ENCODE results near the gene COL11A2.
A peak's percentile ranks its signal among the peaks of the same experiment; 100 is the strongest.
"Not testable (repeated sequence)": the region's sequence is repeated elsewhere in the genome, so short reads cannot be mapped to it uniquely, and the experiment has no call there.

COL11A2 gene

DNA sequence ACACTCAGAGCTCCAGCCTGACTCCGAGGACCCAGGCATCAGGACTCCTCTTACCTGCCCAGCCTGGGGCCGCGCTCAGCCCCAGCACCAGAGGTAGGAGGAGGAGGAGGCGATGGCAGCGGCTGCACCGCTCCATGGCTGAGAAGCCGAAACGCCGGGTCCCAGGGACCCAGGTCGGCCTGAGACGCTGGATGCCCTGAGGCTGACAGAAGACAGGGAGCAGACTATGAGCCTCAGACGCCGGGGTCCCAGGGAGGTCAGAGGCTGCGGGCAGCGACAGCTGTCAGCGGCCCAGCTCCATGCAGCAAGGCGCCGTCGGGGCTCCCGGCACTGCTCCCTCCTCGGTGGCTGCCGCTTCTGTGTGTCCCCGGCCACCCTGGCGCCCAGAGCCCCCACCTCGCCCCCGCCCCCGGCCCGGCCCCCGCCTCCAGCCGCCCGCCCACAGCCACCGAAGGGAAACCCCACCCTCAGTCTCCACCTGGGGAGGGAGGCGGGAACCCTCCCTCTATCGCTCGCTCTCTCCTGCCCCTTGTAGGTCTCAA, at the start of gene COL11A2:
Gene COL11A2 (minus strand): TSS at position 363 of the 542 bp plus-strand sequence. CDS start 227 bp downstream, at position 136.
- no peak for DNase-seq (ENCODE audit: low spot score)

DNA sequence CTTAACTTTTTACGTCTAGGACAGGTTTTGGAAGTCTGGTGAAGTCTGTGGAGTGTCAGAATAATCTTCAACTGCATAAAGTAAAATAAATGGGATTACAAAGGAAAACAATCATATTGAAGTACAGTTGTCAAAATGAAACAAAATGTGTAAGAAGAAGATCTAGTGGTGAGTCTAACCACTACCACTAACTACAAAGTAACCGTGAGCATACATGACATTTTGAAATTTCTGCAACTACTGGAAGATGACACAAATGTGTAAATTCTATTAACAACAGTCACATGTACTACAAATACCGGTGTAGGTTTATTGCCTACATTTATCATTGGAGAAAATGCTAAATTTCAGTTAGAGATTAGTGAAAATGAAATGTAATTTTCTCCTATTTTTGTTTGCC, 49.7 kb upstream of the COL11A2 start:
- no peak for DNase-seq (ENCODE audit: low spot score)

DNA sequence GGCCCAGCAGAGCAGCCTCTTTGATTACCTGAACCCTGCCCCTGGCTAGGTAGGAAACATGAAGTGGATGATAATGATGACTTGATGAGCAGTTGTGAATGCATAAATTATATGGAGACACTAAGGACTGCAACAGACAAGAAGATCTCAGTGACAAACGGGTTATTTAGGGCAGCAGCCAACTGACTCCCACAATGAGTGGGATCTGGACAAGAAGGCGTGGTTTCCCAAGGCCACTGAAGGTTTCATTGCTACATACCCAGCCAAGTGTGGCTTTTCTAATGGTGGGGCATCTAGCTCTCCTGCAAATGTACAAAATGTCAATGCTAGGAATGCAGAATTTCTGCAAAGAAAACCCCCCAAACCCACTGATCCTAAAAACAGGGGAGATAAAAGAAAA, 45.5 kb upstream of the COL11A2 start:
- DNase-seq (ENCODE audit: low spot score) = no peak

DNA sequence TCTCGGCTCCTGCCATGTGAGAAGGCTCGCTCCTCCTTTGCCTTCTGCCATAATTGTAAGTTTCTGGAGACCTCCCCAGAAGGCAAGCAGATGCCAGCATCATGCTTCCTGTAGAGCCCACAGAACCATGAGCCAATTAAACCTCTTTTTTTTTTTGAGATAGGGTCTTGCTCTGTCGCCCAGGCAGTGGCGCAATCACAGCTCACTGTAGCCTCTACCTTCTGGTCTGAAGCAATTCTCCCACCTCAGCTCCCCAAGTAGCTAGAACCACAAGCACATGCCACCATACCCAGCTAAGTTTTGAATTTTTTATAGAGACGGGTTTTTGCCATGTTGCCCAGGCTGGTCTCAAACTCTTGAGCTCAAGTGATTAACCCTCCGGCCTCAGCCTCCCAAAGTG, 44.6 kb upstream of the COL11A2 start:
- no peak for DNase-seq (ENCODE audit: low spot score)

DNA sequence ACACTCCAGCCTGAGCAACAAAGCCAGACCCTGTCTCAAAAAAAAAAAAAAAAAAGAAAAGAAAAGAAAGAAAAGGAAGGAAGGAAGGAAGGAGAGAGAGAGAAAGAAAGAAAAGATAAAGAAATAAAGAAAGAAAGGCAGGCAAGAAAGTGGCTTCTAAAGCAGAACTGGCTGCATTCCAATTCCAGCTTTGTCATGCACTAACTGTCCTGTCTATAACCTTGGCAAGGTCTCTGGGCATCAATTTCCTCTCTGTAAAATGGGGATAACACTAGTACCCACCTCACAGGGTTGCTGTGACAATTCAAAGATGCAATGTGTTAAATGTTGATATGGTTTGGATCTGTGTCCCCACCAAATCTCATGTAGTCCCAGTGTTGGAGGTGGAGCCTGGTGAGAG, 44.1 kb upstream of the COL11A2 start:
- no peak for DNase-seq (ENCODE audit: low spot score)

DNA sequence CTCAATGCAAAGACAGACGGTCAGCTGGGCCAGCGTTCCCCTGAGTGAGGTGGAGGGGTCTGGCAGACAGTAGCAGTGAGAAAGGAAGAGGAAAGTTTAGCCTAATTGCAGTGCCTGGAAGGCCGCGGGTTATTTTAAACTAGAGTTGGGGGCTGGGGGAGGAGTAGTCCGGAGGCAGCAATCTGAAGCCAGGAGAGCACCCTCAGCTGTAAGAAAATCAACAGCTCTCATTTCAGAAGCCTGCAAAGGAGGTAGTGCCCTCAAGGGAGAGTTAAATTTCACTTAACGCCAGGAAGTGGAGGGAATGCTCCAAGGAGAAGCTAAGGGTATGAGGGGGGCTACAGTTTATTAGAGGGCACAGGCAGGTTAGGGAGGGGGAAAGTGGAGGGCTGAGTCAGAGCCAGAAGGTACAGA, 43.0 kb upstream of the COL11A2 start:
- no peak for DNase-seq (ENCODE audit: low spot score)

DNA sequence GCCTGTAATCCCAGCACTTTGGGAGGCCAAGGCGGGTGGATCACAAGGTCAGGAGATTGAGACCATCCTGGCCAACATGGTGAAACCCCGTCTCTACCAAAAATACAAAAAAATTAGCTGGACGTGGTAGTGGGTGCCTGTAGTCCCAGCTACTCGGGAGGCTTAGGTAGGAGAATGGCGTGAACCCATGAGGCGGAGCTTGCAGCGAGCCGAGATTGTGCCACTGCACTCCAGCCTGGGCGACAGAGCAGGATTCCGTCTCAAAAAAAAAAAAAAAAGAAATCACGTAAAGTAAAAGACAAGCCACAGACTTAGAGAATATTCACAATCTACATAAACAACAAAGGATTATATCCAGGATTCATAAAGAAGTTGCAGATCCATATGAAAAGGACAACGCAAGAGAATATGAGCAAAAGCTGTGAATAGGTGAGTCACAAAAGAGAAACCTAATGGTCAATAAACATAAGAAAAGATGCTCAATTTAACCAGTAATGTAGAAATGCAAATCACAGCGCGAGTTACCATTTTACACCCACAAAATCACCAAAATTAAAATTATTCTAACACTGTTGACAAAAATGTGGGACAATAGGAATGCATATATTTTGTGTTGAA, 34.3 kb upstream of the COL11A2 start:
- not testable (repeated sequence) for DNase-seq (ENCODE audit: low spot score)

DNA sequence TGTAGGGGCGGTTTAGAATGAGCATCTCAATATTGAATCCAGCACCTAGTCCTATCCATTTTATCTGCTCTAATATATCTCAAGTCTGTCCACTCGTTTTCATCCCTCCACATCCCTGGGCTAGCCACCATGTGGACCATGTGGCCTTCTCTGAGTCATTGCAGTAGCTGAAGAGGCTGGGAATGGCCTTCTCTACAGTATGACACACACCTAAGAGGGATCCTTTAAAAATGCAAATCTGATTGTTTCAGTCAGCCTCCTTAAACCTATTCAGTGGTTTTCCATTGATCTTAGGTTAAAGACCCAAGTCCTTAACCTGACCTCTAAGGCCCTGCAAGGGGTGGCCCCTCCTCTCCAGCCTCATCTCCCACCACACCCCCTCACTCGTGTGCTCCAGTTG, 25.4 kb upstream of the COL11A2 start:
- DNase-seq (ENCODE audit: low spot score) = no peak

DNA sequence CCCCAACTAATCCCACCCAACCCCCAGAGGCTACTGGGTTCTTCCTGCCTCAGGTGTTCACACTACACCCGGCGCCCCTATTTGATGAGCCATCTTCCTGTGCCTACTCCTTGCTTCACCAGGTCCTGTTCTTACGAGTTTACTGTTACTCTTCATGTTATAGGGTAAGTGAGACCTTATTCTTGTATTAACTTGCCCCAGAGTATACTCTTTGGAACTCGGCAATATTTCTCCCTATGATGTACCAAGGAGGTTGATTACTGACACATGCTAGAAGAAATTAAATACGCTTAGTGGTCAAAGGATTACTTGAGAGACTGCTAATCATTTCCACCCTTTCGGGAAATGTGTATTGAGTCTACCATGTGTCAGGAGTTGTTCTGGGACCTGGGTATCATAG, 25.0 kb upstream of the COL11A2 start:
- no peak for DNase-seq (ENCODE audit: low spot score)

DNA sequence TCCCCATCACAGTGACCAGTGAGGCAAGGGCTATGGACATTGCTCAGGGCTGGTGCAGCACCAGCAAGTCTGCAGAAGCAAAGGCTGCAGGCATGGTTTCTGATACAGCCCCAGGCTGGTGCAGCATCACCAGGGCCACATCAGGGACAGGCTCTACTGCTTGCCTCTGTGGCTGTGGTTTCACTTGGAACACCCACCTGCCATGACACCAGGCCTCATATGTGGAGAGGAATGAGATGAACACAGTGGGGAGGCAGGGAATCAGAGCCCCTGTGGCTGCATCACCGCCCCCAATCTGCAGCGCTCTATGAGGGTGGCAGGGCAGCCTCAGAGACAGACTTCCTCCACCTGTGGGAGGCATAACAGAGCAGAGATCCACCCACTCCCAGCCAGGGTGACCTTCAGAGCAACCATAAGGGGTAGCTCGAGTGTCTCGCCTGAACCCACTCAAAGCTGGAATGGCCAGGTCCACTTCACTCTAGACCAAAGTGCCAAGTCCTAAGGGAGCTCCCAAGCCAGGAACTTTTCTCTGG, 23.9 kb upstream of the COL11A2 start:
- no peak for DNase-seq (ENCODE audit: low spot score)

DNA sequence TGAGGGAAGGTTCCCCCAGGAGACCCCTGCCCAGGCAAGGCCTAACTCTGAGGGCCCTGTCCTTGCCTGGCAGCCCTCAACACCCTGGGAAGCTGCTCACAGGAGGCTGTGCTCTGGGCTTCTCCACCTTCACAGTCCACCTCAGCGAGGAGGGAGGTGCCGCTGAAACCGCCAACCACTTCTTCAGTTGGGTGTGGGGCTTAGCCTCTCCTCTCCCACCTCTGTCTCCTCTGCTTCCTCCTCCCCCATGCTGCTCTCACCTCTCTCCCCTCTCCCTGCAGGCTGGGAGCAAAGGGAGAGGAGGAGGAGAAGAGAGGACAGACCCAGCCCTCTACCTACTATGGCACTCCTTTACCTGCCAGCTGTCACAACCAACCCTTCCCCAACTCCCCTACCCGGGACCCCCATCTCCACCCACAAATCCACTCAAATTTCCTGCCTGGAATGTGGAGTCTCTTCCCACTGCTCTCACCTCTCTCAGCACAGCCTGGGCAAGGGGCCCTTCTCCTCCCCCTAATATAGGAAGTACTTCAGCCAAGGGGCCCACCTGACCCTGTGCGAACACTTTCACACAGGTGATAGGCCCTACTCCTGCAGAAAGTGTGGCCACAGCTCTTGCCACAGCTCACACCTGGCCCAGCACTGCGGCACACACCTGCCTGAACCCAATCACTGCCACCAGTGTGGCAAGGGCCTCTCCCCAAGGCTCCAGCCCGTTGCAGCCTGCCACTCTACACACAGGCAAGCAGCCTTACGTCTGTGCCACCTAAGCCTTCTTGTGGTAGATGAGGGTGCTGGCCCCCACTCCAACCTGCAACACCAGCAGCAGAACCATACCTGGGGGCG, 23.2 kb upstream of the COL11A2 start:
- no peak for DNase-seq (ENCODE audit: low spot score)

DNA sequence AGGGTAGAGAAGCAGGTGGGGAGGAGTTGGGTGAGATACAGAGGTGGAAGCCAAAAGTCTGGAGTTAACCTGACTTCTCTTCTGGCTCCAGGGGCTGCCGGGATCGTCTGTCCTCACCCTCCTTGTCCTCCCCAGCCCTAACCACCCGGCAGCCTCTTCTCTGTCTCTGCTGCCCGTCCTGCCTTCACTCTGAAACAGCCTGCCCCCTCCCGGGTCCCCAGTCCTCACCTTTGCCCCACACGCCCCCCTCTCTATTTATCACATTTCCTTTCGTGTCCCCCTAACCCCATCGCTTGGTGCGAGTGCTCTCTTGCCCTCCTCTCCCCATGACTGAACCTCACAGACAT, 21.7 kb upstream of the COL11A2 start:
- no peak for DNase-seq (ENCODE audit: low spot score)

DNA sequence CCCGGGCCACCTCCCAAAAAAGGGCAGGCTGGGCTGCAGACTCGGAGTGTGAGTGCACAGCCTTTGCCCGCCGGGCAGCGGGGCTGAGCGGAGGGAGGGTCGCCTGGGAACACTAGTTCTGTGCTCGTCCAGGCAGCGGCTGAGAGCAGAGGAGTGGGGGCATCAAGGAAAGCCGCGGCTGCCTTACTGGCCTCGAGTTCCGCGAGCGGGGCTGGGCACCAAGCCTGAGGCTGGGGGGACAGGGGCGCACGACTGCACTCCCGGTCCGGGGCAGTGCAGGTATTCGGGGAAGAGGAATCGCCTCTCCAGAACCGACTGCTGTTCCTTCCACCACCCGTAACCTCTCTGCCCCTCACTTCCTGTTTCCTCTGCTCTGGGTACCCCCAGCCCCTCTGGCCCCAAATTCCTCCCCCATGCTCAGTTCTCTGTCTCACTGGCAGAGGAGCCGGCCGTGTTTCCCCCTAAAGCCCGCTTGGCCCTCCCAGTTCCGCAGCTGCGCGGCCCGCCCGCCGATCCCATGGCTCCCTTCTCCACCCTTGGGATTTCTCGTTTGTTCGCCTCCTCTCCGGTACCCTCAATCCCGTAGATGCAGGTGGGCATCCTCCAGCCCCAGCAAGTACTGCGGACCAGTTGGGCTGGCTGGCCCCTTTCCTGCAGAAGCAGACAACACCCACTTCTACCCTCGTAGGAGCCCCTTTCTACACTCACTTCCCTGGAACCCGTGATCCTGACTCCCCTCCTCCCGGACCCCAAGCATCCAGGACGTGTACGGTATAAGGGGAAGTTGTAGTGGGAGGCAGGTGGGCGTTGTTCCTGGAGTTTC, 21.1 kb upstream of the COL11A2 start:
- no peak for DNase-seq (ENCODE audit: low spot score)

DNA sequence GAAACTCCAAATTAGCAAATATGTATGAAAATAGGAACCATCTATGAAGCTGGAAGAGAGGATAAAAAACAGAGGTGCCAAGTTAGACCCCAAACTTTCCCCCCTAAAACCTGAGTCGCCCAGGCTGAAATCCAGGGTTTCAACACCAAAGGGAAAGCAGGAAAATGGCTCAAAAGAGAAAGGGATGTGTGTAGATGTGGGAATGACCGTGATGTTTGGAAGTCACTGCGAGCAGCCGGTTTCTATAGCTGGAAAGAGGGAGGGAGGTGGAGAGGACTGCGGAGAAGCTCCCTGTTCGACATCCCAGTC, 20.5 kb upstream of the COL11A2 start:
- DNase-seq (ENCODE audit: low spot score) = no peak

DNA sequence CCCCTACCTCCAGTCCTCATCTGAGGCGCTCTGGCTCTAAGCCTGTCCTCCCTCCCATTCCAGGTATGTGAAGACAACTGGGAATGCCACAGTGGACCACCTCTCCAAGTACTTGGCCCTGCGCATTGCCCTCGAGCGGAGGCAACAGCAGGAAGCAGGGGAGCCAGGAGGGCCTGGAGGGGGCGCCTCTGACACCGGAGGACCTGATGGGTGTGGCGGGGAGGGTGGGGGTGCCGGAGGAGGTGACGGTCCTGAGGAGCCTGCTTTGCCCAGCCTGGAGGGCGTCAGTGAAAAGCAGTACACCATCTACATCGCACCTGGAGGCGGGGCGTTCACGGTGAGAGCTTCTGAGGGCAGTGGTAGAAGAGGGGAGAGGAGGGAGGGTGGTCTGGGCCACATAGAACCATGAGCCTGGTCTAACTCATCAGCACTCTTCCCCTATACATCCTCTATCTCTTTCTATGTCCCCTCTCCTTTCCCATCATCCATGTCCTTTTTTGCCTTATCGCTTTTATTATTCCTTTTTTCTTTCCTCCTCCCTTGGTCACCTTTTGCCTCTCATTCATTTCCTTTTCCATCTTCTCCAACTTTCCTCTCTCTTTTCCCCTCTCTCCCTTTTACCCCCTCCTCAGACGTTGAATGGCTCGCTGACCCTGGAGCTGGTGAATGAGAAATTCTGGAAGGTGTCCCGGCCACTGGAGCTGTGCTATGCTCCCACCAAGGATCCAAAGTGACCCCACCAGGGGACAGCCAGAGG, 19.6 kb upstream of the COL11A2 start:
- no peak for DNase-seq (ENCODE audit: low spot score)

DNA sequence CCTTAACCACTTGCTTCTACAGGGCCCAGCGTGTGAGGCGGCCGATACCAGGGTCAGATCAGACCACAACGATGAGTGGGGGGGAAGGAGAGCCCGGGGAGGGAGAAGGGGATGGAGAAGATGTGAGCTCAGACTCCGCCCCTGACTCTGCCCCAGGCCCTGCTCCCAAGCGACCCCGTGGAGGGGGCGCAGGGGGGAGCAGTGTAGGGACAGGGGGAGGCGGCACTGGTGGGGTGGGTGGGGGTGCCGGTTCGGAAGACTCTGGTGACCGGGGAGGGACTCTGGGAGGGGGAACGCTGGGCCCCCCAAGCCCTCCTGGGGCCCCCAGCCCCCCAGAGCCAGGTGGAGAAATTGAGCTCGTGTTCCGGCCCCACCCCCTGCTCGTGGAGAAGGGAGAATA, 18.9 kb upstream of the COL11A2 start:
- no peak for DNase-seq (ENCODE audit: low spot score)

DNA sequence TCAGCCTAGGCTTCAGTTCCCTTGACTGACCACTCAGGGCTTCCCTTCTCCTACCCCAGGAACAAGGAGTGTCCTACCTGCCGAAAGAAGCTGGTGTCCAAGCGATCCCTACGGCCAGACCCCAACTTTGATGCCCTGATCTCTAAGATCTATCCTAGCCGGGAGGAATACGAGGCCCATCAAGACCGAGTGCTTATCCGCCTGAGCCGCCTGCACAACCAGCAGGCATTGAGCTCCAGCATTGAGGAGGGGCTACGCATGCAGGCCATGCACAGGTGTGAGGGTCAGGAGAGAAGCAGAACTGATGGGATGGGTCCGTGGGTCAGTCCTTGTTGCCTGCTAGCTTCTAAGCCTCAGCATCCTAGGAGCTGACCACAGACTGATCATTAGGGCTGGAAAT, 17.6 kb upstream of the COL11A2 start:
- no peak for DNase-seq (ENCODE audit: low spot score)

DNA sequence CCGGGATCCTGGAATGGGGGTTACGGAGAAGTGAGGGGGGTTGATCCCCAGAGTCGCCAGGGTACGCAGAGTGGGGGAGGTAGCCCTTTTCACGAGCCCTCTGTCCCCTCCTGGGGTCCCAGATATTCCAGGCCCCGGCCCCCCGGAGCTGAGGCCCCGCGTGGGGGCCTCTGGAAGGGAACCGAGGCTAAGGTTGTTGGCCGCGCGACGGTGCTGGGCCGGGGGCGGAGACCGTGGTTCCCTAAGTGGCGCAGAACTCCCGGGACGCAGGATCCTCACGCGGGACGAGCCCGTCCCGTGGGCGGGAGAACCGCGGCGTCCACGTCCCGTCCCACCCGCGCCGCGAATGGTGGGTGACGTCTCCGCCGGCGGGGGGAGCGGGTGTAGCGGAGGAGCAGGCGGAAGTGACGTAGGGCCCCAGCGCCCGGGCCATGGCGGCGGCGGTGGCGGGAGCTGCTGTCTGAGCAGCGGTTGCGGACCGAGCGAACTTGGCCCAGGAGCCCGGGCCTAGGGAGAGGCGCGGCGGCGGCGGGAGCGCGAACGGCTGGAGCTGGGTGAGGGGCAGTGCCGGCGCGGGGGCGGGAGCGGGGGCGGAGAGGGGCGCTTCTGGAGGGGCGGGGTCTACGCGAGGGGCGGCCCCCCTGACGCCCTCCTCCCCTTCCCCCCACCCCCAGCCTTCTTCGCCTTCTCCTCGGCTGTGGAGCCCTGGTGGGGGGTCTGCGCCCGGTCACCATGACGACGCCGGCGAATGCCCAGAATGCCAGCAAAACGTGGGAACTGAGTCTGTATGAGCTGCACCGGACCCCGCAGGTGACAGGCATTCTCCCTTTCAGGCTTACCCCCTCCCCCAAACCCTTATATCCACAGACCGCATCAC, 16.1 kb upstream of the COL11A2 start, which contains the start of gene RING1:
Gene RING1 (plus strand): TSS at position 410 of the 877 bp plus-strand sequence. CDS start 323 bp downstream, at position 733.
- DNase-seq (ENCODE audit: low spot score) = peak; percentile 88

DNA sequence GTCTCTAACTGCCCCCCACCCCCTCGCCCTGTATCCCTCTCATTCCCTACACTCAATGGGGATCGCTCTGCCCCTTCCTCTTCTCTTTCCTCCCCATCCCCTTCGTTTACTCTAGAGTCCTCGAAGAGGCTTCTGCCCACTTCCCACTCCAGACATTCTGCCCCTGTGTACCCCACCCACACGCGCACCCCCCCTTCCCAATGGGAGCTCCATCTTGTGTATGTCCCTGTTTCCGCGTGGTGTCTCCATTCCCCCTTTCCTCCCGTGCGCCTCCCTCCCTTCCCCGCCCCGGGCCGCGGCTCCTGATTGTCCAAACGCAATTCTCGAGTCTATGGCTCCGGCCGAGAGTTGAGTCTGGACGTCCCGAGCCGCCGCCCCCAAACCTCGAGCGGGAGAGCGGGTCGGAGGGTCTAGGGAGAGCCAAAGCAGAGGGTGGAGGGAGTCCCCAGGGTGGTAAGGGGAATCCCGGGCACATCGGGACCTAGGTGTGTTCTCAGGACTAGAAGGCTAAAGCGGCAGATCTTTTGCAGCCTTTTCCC, 15.4 kb upstream of the COL11A2 start:
- DNase-seq (ENCODE audit: low spot score) = no peak

DNA sequence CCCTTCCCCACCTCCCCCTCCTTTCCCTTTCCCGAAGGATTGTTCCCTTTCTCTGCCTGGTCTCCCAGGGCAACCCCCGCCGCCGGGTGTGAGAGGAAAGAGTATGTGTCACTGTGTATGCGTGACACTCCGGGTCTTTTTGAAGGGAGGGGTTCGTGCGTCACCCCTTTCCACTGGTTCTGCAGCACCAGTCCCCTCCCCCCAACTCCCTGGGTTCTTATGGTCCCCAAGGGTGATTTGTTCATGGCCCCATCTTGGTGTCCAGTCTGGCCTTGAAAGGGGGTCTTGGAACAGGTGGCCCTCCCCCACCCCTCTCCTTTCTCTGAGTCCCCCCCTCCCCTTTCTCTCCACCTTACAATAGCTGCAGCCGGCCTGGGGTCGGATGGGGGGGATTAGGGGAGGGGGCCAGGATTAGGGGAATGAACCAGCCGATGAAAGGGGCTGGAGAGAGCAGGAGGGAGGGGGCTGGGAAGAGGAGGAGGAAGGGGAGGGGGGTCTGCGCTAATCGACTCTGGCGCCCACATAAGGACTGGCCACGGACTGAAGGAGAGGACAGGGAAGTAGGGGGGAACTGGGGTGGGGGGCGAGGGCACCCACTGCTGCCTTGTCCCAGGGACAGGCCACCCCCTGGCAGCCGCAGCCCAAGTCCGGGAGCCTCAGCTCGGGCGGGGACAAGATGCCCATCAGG, 14.7 kb upstream of the COL11A2 start:
- no peak for DNase-seq (ENCODE audit: low spot score)

Measured in hematopoietic multipotent progenitor cell treated with erythropoietin and hydrocortisone succinate and interleukin-3 and kit ligand, for 17 days (in vitro differentiated cells).